Measurements from ENCODE around the gene PRSS57.

PRSS57 gene

DNA sequence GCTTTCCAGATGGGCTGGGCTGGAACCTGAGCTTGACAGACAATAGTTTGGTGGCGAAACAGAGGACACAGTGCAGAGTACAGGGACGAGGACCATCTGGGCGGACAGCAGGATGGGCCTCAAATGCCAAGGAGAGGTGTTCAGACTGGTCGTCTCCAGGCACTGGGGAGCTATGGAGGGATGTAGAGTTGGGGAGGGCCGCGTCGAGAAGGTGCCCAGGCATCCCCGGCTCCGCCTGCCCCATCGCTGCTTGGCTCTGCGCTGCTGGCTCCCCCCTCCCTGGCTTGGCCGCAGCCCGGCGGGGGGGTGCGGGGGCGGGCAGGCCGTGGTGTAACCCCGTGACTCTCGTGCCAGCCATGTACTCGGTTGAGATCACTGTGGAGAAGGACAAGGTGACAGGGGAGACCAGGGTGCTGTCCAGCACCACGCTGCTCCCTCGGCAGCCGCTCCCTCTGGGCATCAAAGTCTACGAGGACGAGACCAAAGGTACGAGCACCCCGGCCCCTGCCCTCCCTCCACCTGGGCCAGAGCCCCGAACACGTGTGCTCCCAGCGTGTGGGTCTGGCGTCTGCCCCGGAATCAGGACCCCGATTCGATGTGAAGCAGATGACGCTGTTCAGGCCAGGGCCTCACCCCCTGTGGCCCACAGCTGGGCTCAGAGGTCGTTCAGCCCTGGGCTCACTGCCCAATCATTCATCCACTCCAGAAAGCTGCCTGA is 44.9 kb upstream of the PRSS57 start:
- TF ChIP-seq ISL1 (CRISPR knock-in tag; IDR thresholded peaks at IDR 0.05): no peak
- TF ChIP-seq ZNF70 (CRISPR knock-in tag; IDR thresholded peaks at IDR 0.05): no peak
- no peak for TF ChIP-seq OSR1 (CRISPR knock-in tag; IDR thresholded peaks at IDR 0.05)
- TF ChIP-seq ZFP3 (CRISPR knock-in tag; IDR thresholded peaks at IDR 0.05): no peak
- no peak for TF ChIP-seq POU6F1 (CRISPR knock-in tag; IDR thresholded peaks at IDR 0.05; ENCODE audit: borderline replicate concordance, low read depth)
- TF ChIP-seq PPARA (CRISPR knock-in tag; IDR thresholded peaks at IDR 0.05; ENCODE audit: borderline replicate concordance): no peak
- no peak for TF ChIP-seq TCF4 (CRISPR knock-in tag; IDR thresholded peaks at IDR 0.05; ENCODE audit: borderline replicate concordance)
- TF ChIP-seq CSDC2 (CRISPR knock-in tag; IDR thresholded peaks at IDR 0.05): no peak
- TF ChIP-seq ZC3H10 (CRISPR knock-in tag; IDR thresholded peaks at IDR 0.05): no peak
- TF ChIP-seq ZFP30 (CRISPR knock-in tag; IDR thresholded peaks at IDR 0.05): no peak
- TF ChIP-seq BACH2 (CRISPR knock-in tag; IDR thresholded peaks at IDR 0.05; ENCODE audit: borderline replicate concordance): no peak
- no peak for TF ChIP-seq RARB (CRISPR knock-in tag; IDR thresholded peaks at IDR 0.05)
- TF ChIP-seq, protein P1, sequence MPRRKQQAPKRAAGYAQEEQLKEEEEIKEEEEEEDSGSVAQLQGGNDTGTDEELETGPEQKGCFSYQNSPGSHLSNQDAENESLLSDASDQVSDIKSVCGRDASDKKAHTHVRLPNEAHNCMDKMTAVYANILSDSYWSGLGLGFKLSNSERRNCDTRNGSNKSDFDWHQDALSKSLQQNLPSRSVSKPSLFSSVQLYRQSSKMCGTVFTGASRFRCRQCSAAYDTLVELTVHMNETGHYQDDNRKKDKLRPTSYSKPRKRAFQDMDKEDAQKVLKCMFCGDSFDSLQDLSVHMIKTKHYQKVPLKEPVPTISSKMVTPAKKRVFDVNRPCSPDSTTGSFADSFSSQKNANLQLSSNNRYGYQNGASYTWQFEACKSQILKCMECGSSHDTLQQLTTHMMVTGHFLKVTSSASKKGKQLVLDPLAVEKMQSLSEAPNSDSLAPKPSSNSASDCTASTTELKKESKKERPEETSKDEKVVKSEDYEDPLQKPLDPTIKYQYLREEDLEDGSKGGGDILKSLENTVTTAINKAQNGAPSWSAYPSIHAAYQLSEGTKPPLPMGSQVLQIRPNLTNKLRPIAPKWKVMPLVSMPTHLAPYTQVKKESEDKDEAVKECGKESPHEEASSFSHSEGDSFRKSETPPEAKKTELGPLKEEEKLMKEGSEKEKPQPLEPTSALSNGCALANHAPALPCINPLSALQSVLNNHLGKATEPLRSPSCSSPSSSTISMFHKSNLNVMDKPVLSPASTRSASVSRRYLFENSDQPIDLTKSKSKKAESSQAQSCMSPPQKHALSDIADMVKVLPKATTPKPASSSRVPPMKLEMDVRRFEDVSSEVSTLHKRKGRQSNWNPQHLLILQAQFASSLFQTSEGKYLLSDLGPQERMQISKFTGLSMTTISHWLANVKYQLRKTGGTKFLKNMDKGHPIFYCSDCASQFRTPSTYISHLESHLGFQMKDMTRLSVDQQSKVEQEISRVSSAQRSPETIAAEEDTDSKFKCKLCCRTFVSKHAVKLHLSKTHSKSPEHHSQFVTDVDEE (CRISPR knock-in tag; IDR thresholded peaks at IDR 0.05): no peak
- TF ChIP-seq TOX (CRISPR knock-in tag; IDR thresholded peaks at IDR 0.05; ENCODE audit: borderline replicate concordance): no peak

DNA sequence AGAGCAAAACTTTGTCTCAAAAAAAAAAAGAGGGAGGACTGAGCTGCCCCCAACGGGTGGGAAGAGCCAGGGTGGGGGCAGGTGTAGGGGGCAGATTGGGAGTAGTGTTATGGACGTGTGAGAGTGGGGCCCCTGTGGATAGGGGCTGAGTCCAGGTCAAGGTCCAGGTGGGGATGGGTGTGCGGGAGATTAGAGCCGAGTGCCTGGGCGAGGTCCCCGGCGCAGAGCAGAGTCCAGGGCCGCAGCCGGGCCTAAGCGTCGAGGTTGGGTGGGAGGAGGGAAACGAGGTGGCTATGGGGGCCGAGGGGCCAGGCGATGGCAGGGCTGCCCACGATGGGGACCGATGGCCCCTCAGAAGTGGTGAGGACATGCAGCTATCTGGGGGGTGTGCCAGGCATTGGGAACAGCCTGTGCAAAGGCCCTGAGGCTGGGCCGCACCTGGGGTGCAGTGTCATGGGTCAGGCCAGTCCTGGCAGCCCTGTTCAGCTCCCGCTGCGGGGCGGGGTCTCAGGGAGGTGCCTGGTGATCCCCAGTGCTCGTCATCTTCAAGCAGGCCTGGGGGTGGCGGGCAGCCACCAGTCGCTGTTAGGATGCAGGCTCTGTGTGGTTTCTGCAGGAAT is 43.4 kb upstream of the PRSS57 start:
- TF ChIP-seq ZNF565 (CRISPR knock-in tag; conservative IDR thresholded peaks at IDR 0.05; ENCODE audit: low read depth): no peak

More for the DNA sequence above, 44.9 kb upstream of the PRSS57 start:
- no peak for ATAC-seq

GRCh38 chr19:737591-738093 is 42.4 kb upstream of the PRSS57 start:
- peak; percentile 82 for ATAC-seq
- no peak for TF ChIP-seq TOX (CRISPR knock-in tag; IDR thresholded peaks at IDR 0.05; ENCODE audit: borderline replicate concordance)

More for the DNA sequence above, 43.4 kb upstream of the PRSS57 start:
- no peak for ATAC-seq

GRCh38 chr19:736125-736524 is 40.9 kb upstream of the PRSS57 start:
- TF ChIP-seq POU6F1 (CRISPR knock-in tag; IDR thresholded peaks at IDR 0.05; ENCODE audit: borderline replicate concordance, low read depth): no peak
- TF ChIP-seq, protein P1 (CRISPR knock-in tag; IDR thresholded peaks at IDR 0.05): no peak
- TF ChIP-seq, protein P2, sequence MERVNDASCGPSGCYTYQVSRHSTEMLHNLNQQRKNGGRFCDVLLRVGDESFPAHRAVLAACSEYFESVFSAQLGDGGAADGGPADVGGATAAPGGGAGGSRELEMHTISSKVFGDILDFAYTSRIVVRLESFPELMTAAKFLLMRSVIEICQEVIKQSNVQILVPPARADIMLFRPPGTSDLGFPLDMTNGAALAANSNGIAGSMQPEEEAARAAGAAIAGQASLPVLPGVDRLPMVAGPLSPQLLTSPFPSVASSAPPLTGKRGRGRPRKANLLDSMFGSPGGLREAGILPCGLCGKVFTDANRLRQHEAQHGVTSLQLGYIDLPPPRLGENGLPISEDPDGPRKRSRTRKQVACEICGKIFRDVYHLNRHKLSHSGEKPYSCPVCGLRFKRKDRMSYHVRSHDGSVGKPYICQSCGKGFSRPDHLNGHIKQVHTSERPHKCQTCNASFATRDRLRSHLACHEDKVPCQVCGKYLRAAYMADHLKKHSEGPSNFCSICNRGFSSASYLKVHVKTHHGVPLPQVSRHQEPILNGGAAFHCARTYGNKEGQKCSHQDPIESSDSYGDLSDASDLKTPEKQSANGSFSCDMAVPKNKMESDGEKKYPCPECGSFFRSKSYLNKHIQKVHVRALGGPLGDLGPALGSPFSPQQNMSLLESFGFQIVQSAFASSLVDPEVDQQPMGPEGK (CRISPR knock-in tag; IDR thresholded peaks at IDR 0.05; ENCODE audit: borderline replicate concordance): no peak
- TF ChIP-seq ZC3H10 (CRISPR knock-in tag; IDR thresholded peaks at IDR 0.05): no peak
- no peak for TF ChIP-seq PPARA (CRISPR knock-in tag; IDR thresholded peaks at IDR 0.05; ENCODE audit: borderline replicate concordance)
- TF ChIP-seq ESRRG (CRISPR knock-in tag; IDR thresholded peaks at IDR 0.05): no peak
- no peak for TF ChIP-seq BACH2 (CRISPR knock-in tag; IDR thresholded peaks at IDR 0.05; ENCODE audit: borderline replicate concordance)
- TF ChIP-seq SNAI2 (CRISPR knock-in tag; IDR thresholded peaks at IDR 0.05): no peak
- ATAC-seq: no peak
